T follicular helper cell (primary cell): ENCODE data around the gene SYK.
A peak's percentile ranks its signal among the peaks of the same experiment; 100 is the strongest.

Source experiments
- DNase-seq: peaks from one replicate; pipeline ENCODE4 v3.0.0-alpha.2; 2020; ENCODE audit warnings: low read depth

Gene SYK

GRCh38 chr9:90906316-90907055 is 104.9 kb downstream of the SYK start:
- DNase-seq = no peak

- no peak for DNase-seq
These were observed 105.4 kb downstream of the SYK start for GRCh38 chr9:90907056-90907445.

GRCh38 chr9:90907790-90908189 is 106.2 kb downstream of the SYK start:
- no peak for DNase-seq

DNA sequence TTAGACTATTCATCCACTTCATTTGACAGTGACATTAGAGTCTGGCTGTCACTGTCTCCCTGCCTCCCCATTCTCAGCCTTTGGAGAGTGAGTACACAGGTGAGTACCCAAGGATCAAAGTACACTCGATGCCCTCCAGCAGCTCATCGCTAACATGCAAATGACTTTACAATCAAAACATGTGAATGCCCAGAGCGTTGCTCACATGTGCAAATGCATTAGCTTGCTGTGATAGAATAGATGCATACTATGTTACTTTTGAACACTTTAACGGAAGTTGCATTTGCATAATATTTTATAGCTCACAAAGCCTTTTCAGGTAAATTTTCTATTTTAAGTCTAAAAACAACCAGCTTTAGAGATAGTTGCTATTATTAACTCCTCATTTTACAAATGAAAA is 107.6 kb downstream of the SYK start:
- no peak for DNase-seq

GRCh38 chr9:90909747-90910283 is 108.2 kb downstream of the SYK start:
- no peak for DNase-seq

- DNase-seq = no peak
These were observed 112.6 kb downstream of the SYK start for GRCh38 chr9:90914196-90914595.

- DNase-seq = peak; percentile 51
These were observed 113.4 kb downstream of the SYK start for GRCh38 chr9:90914868-90915483.

- DNase-seq = no peak
These were observed 114.1 kb downstream of the SYK start for GRCh38 chr9:90915693-90916092.

DNA sequence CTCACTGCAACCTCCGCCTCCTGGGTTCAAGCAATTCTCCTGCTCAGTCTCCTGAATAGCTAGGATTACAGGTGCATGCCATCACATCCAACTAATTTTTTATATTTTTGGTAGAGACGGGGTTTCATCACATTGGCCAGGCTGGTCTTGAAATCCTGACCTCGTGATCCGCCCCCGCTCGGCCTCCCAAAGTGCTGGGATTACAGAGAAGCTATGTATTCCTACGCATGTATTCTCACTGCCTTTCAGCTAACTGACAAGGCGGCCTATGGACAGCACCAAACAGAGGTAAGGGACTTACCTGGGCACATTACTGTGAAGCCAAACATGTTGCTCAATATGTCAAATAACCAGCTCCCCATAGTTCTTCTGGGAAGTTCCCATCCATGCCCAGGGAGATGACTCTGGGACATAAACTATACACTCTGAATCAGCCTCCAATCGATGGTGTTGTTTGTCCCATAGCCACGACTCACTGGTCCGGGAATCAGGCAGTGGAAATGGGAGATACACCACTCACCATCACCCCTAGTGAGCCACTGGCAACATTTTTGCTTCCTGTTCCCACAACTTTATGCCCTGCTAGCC is 114.6 kb downstream of the SYK start:
- DNase-seq = no peak

GRCh38 chr9:90919883-90920282 is 118.3 kb downstream of the SYK start:
- no peak for DNase-seq

DNA sequence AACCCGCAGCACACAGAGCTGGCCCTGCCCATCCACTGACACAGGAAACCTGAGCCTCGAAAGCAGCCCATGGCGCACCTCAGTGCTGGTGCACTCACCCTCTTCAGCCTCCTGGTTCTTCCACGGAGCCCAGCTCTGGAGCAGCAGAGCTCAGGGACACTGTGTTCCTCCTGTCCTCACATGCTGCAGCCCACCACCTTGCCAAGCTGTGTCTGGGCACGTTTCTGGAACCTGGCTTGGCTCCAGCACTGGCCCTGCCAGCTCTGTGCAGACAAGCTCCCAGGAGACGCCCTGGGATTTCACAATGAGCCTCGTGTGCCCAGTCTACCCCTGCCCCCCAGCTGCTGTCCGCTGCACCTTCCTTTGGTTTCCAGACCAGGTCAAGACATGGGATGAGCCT is 119.5 kb downstream of the SYK start:
- DNase-seq = no peak

DNA sequence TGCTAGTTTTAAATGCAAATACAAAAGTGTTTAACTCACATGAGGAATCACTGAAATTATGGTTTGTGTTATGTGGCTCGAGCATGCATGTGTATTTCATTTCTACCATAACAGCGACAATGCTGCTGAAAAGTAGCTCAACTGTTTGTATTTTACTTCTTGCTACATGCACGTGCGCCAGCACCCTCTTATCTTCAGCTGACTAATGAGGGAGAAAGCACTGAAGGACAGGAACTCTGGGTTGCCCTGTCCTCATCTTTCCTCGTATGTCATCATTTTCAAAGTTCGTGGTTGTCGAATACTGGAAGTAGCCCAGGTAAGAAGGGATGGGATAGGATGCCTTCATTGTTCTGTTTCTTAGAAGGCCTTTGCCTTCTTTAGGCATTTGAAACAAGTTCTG is 120.3 kb downstream of the SYK start:
- no peak for DNase-seq

DNA sequence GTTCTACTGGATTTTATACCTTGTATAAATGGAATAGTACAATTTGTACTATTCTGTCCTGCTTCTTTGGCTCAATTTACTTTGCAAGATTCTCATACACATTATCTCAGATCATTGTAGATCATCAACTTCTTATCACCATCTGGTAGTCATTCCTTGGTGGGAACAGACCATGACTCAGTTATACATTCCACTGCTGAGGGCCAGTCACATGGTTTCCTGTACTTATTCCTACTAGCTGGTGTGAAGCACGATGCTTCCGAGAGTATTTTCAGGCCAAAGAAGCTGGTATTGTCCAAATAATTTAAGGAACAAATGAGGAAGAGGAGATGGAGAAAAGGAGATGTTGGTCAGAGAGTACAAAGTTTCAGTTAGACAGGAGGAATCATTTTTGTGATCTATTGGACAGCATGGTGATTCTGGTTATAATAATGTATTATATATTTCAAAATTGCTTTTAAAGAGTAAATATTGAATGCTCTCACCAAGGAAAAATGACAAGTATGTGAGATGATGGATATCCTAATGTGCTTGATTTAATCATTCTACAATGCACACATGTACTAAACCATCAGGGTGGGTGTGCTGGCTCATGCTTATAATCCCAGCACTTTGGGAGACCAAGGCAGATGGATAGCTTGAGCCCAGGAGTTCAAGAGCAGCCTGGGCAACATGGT is 124.1 kb downstream of the SYK start:
- DNase-seq = no peak

- DNase-seq = no peak
These were observed 125.3 kb downstream of the SYK start for GRCh38 chr9:90926936-90927335.

- DNase-seq = no peak
These were observed 125.9 kb downstream of the SYK start for GRCh38 chr9:90927496-90927895.

DNA sequence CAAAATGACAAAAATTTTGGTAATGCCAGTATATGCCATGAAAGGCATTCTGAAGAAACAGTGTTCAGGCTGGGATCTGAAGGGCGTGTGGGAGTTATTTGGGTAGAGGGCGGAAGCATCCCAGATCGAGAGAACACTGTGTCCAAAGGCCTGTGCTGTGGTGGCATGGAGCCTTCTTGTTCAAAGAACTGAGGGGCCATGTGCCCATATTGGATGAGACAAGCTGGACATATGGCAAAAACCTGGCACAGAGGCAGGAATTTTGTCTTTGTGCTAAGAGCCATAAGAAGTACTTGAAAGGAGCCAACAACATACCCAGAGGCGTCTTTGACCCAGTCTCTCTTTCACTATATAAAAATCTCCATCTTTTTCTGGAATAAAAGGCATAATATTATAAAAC is 128.0 kb downstream of the SYK start:
- DNase-seq = no peak

DNA sequence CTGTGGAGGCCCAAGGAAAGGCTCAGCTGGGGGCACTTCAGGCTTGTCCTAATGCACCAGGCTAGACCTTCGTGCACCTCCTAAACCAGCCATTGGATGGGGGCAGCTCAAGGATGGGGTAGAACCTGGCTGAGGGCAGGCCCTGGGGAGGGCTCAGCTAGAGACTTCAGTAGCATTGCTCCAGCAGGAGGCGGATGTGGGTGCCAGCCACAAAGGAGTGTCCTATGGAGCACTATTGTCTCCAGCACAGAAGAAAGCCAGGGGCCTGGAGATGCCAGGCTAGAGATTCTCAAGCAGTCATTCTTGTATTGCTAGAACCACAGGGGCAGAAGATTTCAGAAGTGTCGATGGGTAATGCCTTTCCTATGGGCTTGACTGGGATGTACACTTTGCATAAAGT is 131.8 kb downstream of the SYK start:
- no peak for DNase-seq

- no peak for DNase-seq
These were observed 137.7 kb downstream of the SYK start for GRCh38 chr9:90939351-90939750.

- DNase-seq = no peak
These were observed 138.7 kb downstream of the SYK start for GRCh38 chr9:90940280-90940679.

- DNase-seq = no peak
These were observed 140.0 kb downstream of the SYK start for GRCh38 chr9:90941661-90942060.

- DNase-seq = no peak
These were observed 140.9 kb downstream of the SYK start for GRCh38 chr9:90942555-90942954.

- DNase-seq = no peak
These were observed 141.7 kb downstream of the SYK start for GRCh38 chr9:90943341-90943740.

- DNase-seq = no peak
These were observed 143.7 kb downstream of the SYK start for GRCh38 chr9:90945336-90945735.
